MM.1S (cell line): ENCODE data around the gene ERC2.

Experiments used
- DNase-seq: peaks from one replicate; pipeline ENCODE4 v3.0.0-alpha.2; 2015
- H2AFZ ChIP-seq: fragments of 300-600 bp; sonication (generic); 2 replicates; pipeline ENCODE4 v1.6.0; 2016; ENCODE audit warnings: antibody characterized with exemption, low read length
- H3F3A ChIP-seq: fragments of 300-600 bp; sonication (generic); 2 replicates; pipeline ENCODE4 v1.6.1; 2016; ENCODE audit warnings: mild to moderate bottlenecking, antibody characterized with exemption, low read length, moderate library complexity, mixed read lengths; ENCODE audit not compliant: insufficient read depth
- H3K27ac ChIP-seq: fragments of 300-600 bp; sonication (generic); 2 replicates; pipeline ENCODE4 v1.5.1; 2016; ENCODE audit warnings: mild to moderate bottlenecking, low read length
- H3K27me3 ChIP-seq: fragments of 300-600 bp; sonication (generic); replicated peaks from 2 replicates; pipeline ENCODE4 v1.6.0; 2016; ENCODE audit warnings: low read length; ENCODE audit not compliant: insufficient read depth
- H3K36me3 ChIP-seq: fragments of 300-600 bp; sonication (generic); replicated peaks from 2 replicates; pipeline ENCODE4 v1.6.1; 2016; ENCODE audit warnings: mild to moderate bottlenecking, low read length, mixed read lengths; ENCODE audit not compliant: insufficient read depth
- H3K4me1 ChIP-seq: fragments of 300-600 bp; sonication (generic); 2 replicates; pipeline ENCODE4 v1.6.1; 2016; ENCODE audit warnings: low read length, mixed read lengths
- H3K4me2 ChIP-seq: fragments of 300-600 bp; sonication (generic); 2 replicates; pipeline ENCODE4 v1.6.0; 2016; ENCODE audit warnings: low read depth, low read length
- H3K4me3 ChIP-seq: fragments of 300-600 bp; sonication (generic); 2 replicates; pipeline ENCODE4 v1.5.1; 2016; ENCODE audit warnings: low read length, mixed read lengths
- H3K79me2 ChIP-seq: fragments of 300-600 bp; sonication (generic); 2 replicates; pipeline ENCODE4 v1.6.1; 2016; ENCODE audit warnings: mixed run types, low read length, mixed read lengths
- H3K9ac ChIP-seq: fragments of 300-600 bp; sonication (generic); 2 replicates; pipeline ENCODE4 v1.6.1; 2016; ENCODE audit warnings: low read length, mixed read lengths
- H3K9me2 ChIP-seq: fragments of 300-600 bp; sonication (generic); replicated peaks from 2 replicates; pipeline ENCODE4 v1.6.1; 2016; ENCODE audit warnings: mild to moderate bottlenecking, low read length, mixed read lengths; ENCODE audit not compliant: insufficient read depth
- H3K9me3 ChIP-seq: fragments of 300-600 bp; sonication (generic); replicated peaks from 2 replicates; pipeline ENCODE4 v1.6.1; 2016; ENCODE audit warnings: mild to moderate bottlenecking, low read length, mixed read lengths; ENCODE audit not compliant: insufficient read depth
- H4K20me1 ChIP-seq: fragments of 300-600 bp; sonication (generic); 2 replicates; pipeline ENCODE4 v1.6.1; 2016; ENCODE audit warnings: mild to moderate bottlenecking, low read length, moderate library complexity, mixed read lengths; ENCODE audit not compliant: insufficient read depth
- CTCF ChIP-seq: fragments of 300-600 bp; sonication (generic); IDR thresholded peaks from 2 replicates; pipeline ENCODE4 v1.5.1; 2016; ENCODE audit warnings: antibody characterized with exemption, low read length, mixed read lengths
- EZH2 ChIP-seq: fragments of 300-600 bp; sonication (generic); optimal IDR thresholded peaks from 2 replicates; pipeline ENCODE3; 2017; ENCODE audit warnings: low read depth, mild to moderate bottlenecking, antibody characterized with exemption, low read length, mixed read lengths
- EZH2phosphoT487 ChIP-seq: fragments of 300-600 bp; sonication (generic); IDR thresholded peaks from 2 replicates; pipeline ENCODE4 v1.6.1; 2018; ENCODE audit warnings: antibody characterized with exemption, low read length

Gene ERC2

GRCh38 chr3:55556619-55557537 is 911.4 kb downstream of the ERC2 start:
- Histone ChIP-seq H2AFZ (no peak overlapping the region), H4K20me1 (no peaks in the 10 kb centered on the region), H3K4me2 (no peak overlapping the region)

GRCh38 chr3:55555873-55556618 is 912.2 kb downstream of the ERC2 start:
- no peaks in the 10 kb centered on the region for H3K36me3 ChIP-seq
- DNase-seq = no peak
- TF ChIP-seq EZH2 = no peak
- no peak for TF ChIP-seq CTCF
- TF ChIP-seq EZH2phosphoT487 = no peak
- H3F3A ChIP-seq = no peaks in the 10 kb centered on the region
- no peaks in the 10 kb centered on the region for H3K4me1 ChIP-seq
- no peak overlapping the region for H3K4me2 ChIP-seq
- no peak overlapping the region for H3K9ac ChIP-seq
- no peaks in the 10 kb centered on the region for H3K9me2 ChIP-seq
- no peak overlapping the region for H2AFZ ChIP-seq
- H3K4me3 ChIP-seq = no peak overlapping the region
- no peaks in the 10 kb centered on the region for H4K20me1 ChIP-seq
- no peak overlapping the region for H3K27ac ChIP-seq
- H3K9me3 ChIP-seq = no peaks in the 10 kb centered on the region
- no peaks in the 10 kb centered on the region for H3K79me2 ChIP-seq
- H3K27me3 ChIP-seq = no peaks in the 10 kb centered on the region

More at GRCh38 chr3:55556619-55557537, 911.4 kb downstream of the ERC2 start:
- Histone ChIP-seq H3K27me3 (no peaks in the 10 kb centered on the region), H3K36me3 (no peaks in the 10 kb centered on the region), H3K9ac (no peak overlapping the region), H3K9me3 (no peaks in the 10 kb centered on the region), H3K79me2 (no peaks in the 10 kb centered on the region), H3K4me1 (no peaks in the 10 kb centered on the region), H3K27ac (no peak overlapping the region), H3K4me3 (no peak overlapping the region), H3K9me2 (no peaks in the 10 kb centered on the region), H3F3A (no peaks in the 10 kb centered on the region)
- no peak for DNase-seq
- TF ChIP-seq CTCF (no peak), EZH2 (no peak), EZH2phosphoT487 (no peak)

- Histone ChIP-seq H3K79me2 (no peaks in the 10 kb centered on the region), H3K4me1 (no peaks in the 10 kb centered on the region), H3K9me2 (no peaks in the 10 kb centered on the region), H3K9me3 (no peaks in the 10 kb centered on the region), H2AFZ (no peak overlapping the region), H3K4me2 (no peak overlapping the region), H3K4me3 (no peak overlapping the region), H3K27me3 (no peaks in the 10 kb centered on the region), H3K36me3 (no peaks in the 10 kb centered on the region), H3F3A (no peaks in the 10 kb centered on the region), H3K9ac (no peak overlapping the region), H3K27ac (no peak overlapping the region), H4K20me1 (no peaks in the 10 kb centered on the region)
- no peak for TF ChIP-seq EZH2phosphoT487
- TF ChIP-seq CTCF = no peak
- TF ChIP-seq EZH2 = no peak
- no peak for DNase-seq
Observed at GRCh38 chr3:55554634-55555425, 913.4 kb downstream of the ERC2 start.
